HCT116 (cell line): ENCODE measurements around the gene EIF4A3. TPM values are rescaled to one million over a fixed set of nuclear protein-coding genes. Genes with fewer than 3 reads are reported as not detected.

ENCODE experiments used
- ATAC-seq: fragments of 200-7000 bp; cut with Tn5 transposase; 2 replicates; pipeline ENCODE4 v1.9.1; 2020; ENCODE audit warnings: mild to moderate bottlenecking, moderate library complexity
- BruUV-seq: library from RNA; stranded (reverse); fragments of 400-500 nt; replicated peaks from 2 replicates; lab custom pipeline; 2021; lab: Mats Ljungman, UMichigan
- CTCF ChIA-PET: fragments of 300-600 bp; sonication (Branson Sonifier 250); formaldehyde crosslinking; loops from one replicate; lab custom pipeline; 2021; ENCODE audit warnings: antibody characterized with exemption; lab: Charles Lee
- POLR2A ChIA-PET: fragments of 300-600, 350-600 bp; sonication (Branson Sonifier 250); formaldehyde crosslinking; loops from one replicate; lab custom pipeline; 2021; ENCODE audit warnings: antibody characterized with exemption; lab: Charles Lee
- RAD21 ChIA-PET, 2 experiments: fragments of 300-600 bp; sonication (Branson Sonifier 250); formaldehyde crosslinking; loops; one replicate each; lab custom pipeline; 2023; ENCODE audit warnings: low total read pairs in 2 of 2; ENCODE audit not compliant: uncharacterized antibody in 2 of 2, unreplicated experiment in 2 of 2, low non-redundant PET in 1 of 2; lab: Charles Lee
- DNase-seq: peaks from one replicate; pipeline ENCODE4 v3.0.0-alpha.2; 2010; ENCODE audit warnings: low read depth, low spot score
- H2AFZ ChIP-seq: fragments of 200-600 bp; shearing (Covaris generic), sonication (generic); 2 replicates; pipeline ENCODE4 v1.6.1; 2017; ENCODE audit warnings: low read depth, mixed run types, mixed read lengths, antibody characterized with exemption, low read length; ENCODE audit not compliant: poor library complexity, severe bottlenecking
- H3K27ac ChIP-seq: 2 replicates; pipeline ENCODE4 v1.5.1; 2012; ENCODE audit warnings: low read depth, low read length
- H3K27me3 ChIP-seq: fragments of 200-600 bp; sonication (generic); 2 replicates; pipeline ENCODE4 v1.6.1; 2016; ENCODE audit warnings: mixed run types, low read length, mixed read lengths; ENCODE audit not compliant: insufficient read depth
- H3K36me3 ChIP-seq, 2 experiments: fragments of 200-500 bp in 1 of 2; fragments of 200-600 bp in 1 of 2; sonication (Bioruptor generic) in 1 of 2; sonication (generic) in 1 of 2; 2 replicates each; pipeline versions ENCODE4 v1.5.1 to v1.6.1; 2014 to 2016; ENCODE audit warnings: low read length in 2 of 2, inconsistent platforms in 1 of 2, mixed read lengths in 1 of 2, mixed run types in 1 of 2; ENCODE audit not compliant: insufficient read depth in 2 of 2, control insufficient read depth in 1 of 2
- H3K4me1 ChIP-seq, 2 experiments: fragments of 200-600 bp in 1 of 2; sonication (generic) in 1 of 2; 2 replicates each; pipeline versions ENCODE4 v1.5.1 to v1.6.1; 2012 to 2017; ENCODE audit warnings: low read length in 2 of 2, inconsistent platforms in 1 of 2, mild to moderate bottlenecking in 1 of 2, mixed read lengths in 1 of 2, mixed run types in 1 of 2, moderate library complexity in 1 of 2; ENCODE audit not compliant: insufficient read depth in 2 of 2, control insufficient read depth in 1 of 2
- H3K4me2 ChIP-seq: fragments of 200-600 bp; sonication (generic); 2 replicates; pipeline ENCODE4 v1.6.1; 2017; ENCODE audit warnings: mixed run types, low read length, mixed read lengths
- H3K4me3 ChIP-seq, 2 experiments: fragments of 200-600 bp in 1 of 2; sonication (generic) in 1 of 2; replicated peaks in 1 of 2; 2 replicates each; pipeline ENCODE4 v1.5.1; 2011 to 2016; ENCODE audit warnings: low read length in 2 of 2, control low read depth in 1 of 2, low read depth in 1 of 2, mild to moderate bottlenecking in 1 of 2, mixed read lengths in 1 of 2, mixed run types in 1 of 2
- H3K79me2 ChIP-seq: fragments of 200-600 bp; sonication (generic); 2 replicates; pipeline ENCODE4 v1.6.1; 2017; ENCODE audit warnings: mild to moderate bottlenecking, mixed run types, low read length, moderate library complexity, mixed read lengths; ENCODE audit not compliant: insufficient read depth
- H3K9ac ChIP-seq: fragments of 200-600 bp; sonication (generic); 2 replicates; pipeline ENCODE4 v1.6.1; 2016; ENCODE audit warnings: low read length, mixed read lengths
- H3K9me2 ChIP-seq: fragments of 200-600 bp; sonication (generic), shearing (Covaris generic); 2 replicates; pipeline ENCODE4 v1.6.1; 2017; ENCODE audit warnings: mixed run types, mild to moderate bottlenecking, moderate library complexity; ENCODE audit not compliant: insufficient read depth
- H3K9me3 ChIP-seq, 2 experiments: fragments of 200-500 bp in 1 of 2; fragments of 200-600 bp in 1 of 2; sonication (Bioruptor generic) in 1 of 2; sonication (generic) in 1 of 2; 2 replicates each; pipeline ENCODE4 v1.6.1; 2014 to 2017; ENCODE audit warnings: low read length in 2 of 2, mixed read lengths in 2 of 2, inconsistent platforms in 1 of 2, low read depth in 1 of 2, mild to moderate bottlenecking in 1 of 2, mixed run types in 1 of 2, moderate library complexity in 1 of 2; ENCODE audit not compliant: control insufficient read depth in 1 of 2, insufficient read depth in 1 of 2
- H4K20me1 ChIP-seq: fragments of 200-600 bp; sonication (generic), shearing (Covaris generic); 2 replicates; pipeline ENCODE4 v1.6.1; 2017; ENCODE audit warnings: mixed run types, mild to moderate bottlenecking, moderate library complexity; ENCODE audit not compliant: insufficient read depth
- ATF3 ChIP-seq: IDR thresholded peaks from 2 replicates; pipeline ENCODE4 v1.6.1; 2012
- CBX3 ChIP-seq: IDR thresholded peaks from 2 replicates; pipeline ENCODE4 v1.6.1; 2012; ENCODE audit warnings: low read depth
- EGR1 ChIP-seq: IDR thresholded peaks from 2 replicates; pipeline ENCODE4 v1.6.1; 2012; ENCODE audit warnings: low read depth
- ELF1 ChIP-seq: IDR thresholded peaks from 2 replicates; pipeline ENCODE4 v1.6.1; 2012; ENCODE audit warnings: low read depth, borderline replicate concordance
- EZH2 ChIP-seq: fragments of 200-600 bp; sonication (generic); IDR thresholded peaks from 2 replicates; pipeline ENCODE4 v1.6.1; 2017; ENCODE audit warnings: antibody characterized with exemption, mixed run types
- FOSL1 ChIP-seq: IDR thresholded peaks from 2 replicates; pipeline ENCODE4 v1.6.1; 2012; ENCODE audit warnings: low read depth
- JUND ChIP-seq: IDR thresholded peaks from 2 replicates; pipeline ENCODE4 v1.6.1; 2012
- POLR2A ChIP-seq: IDR thresholded peaks from 2 replicates; pipeline ENCODE4 v1.7.0; 2011; ENCODE audit warnings: borderline replicate concordance; ENCODE audit not compliant: insufficient read depth, insufficient read length; ENCODE audit errors: extremely low read depth
- POLR2AphosphoS5 ChIP-seq: IDR thresholded peaks from 2 replicates; pipeline ENCODE4 v1.6.1; 2011; ENCODE audit warnings: mild to moderate bottlenecking, low read depth, low read length, moderate library complexity
- RAD21 ChIP-seq: IDR thresholded peaks from 2 replicates; pipeline ENCODE4 v1.6.1; 2012; ENCODE audit warnings: low read depth, mild to moderate bottlenecking
- REST ChIP-seq: IDR thresholded peaks from 2 replicates; pipeline ENCODE4 v1.6.1; 2012; ENCODE audit warnings: low read depth
- SIN3A ChIP-seq: IDR thresholded peaks from 2 replicates; pipeline ENCODE4 v1.6.1; 2012; ENCODE audit warnings: low read depth
- SP1 ChIP-seq: IDR thresholded peaks from 2 replicates; pipeline ENCODE4 v1.6.1; 2012; ENCODE audit warnings: low read depth
- SRF ChIP-seq: IDR thresholded peaks from 2 replicates; pipeline ENCODE4 v1.6.1; 2012; ENCODE audit warnings: low read depth
- TCF7L2 ChIP-seq: IDR thresholded peaks from 2 replicates; pipeline ENCODE4 v1.7.0; 2011; ENCODE audit warnings: borderline replicate concordance, inconsistent platforms; ENCODE audit not compliant: insufficient read depth, insufficient read length; ENCODE audit errors: extremely low read depth
- YY1 ChIP-seq: IDR thresholded peaks from 2 replicates; pipeline ENCODE4 v1.6.1; 2011; ENCODE audit warnings: low read length, low read depth, moderate library complexity, mild to moderate bottlenecking; ENCODE audit not compliant: insufficient replicate concordance; ENCODE audit errors: extremely low read depth
- ZBTB33 ChIP-seq: IDR thresholded peaks from 2 replicates; pipeline ENCODE4 v1.6.1; 2011; ENCODE audit warnings: mild to moderate bottlenecking, low read length, moderate library complexity; ENCODE audit not compliant: insufficient replicate concordance; ENCODE audit errors: extremely low read depth
- ZFX ChIP-seq: fragments of 450-650 bp; IDR thresholded peaks from 2 replicates; pipeline ENCODE4 v1.6.1; 2017
- ZNF274 ChIP-seq: fragments of 200-500 bp; sonication (Bioruptor generic); IDR thresholded peaks from 2 replicates; pipeline ENCODE4 v1.6.1; 2014; ENCODE audit warnings: mild to moderate bottlenecking, low read depth, low read length, inconsistent platforms
- intact Hi-C: fragments of 100-400 bp; cut with micrococcal nuclease; formaldehyde crosslinking; loops from 2 replicates; pipeline ENCODE4 v1.10.0; 2022
- total RNA-seq: library from RNA; stranded (reverse); gene quantifications from one replicate; pipeline ENCODE4 v1.2.1, GENCODE V29; 2021; ENCODE audit not compliant: unreplicated experiment

Gene EIF4A3
- total RNA-seq, 1 experiment from 2014 or later, result 248 TPM

DNA sequence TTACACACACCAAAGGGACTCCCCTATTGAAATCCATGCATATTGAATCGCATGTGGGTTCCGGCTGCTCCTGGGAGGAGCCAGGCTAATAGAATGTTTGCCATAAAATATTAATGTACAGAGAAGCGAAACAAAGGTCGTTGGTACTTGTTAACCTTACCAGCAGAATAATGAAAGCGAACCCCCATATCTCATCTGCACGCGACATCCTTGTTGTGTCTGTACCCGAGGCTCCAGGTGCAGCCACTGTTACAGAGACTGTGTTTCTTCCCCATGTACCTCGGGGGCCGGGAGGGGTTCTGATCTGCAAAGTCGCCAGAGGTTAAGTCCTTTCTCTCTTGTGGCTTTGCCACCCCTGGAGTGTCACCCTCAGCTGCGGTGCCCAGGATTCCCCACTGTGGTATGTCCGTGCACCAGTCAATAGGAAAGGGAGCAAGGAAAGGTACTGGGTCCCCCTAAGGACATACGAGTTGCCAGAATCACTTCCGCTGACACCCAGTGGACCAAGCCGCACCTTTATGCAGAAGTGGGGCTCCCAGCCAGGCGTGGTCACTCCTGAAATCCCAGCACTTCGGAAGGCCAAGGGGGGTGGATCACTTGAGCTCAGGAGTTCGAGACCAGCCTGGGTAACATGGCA, 43.4 kb downstream of the EIF4A3 start:
- Histone ChIP-seq H3K27ac (no peak overlapping the region), H4K20me1 (no peaks in the 10 kb centered on the region), H3K79me2 (peaks cover 7% of the 10 kb centered on the region; the same call in 1 of the 2 replicates), H3K27me3 (no peaks in the 10 kb centered on the region), H3K9ac (no peak overlapping the region), H3K4me2 (no peak overlapping the region), H3K9me3 (no peaks in the 10 kb centered on the region), H2AFZ (no peak overlapping the region), H3K9me2 (no peaks in the 10 kb centered on the region), H3K4me1 (peaks cover 27 to 33% of the 10 kb centered on the region in 2 experiments), H3K36me3 (peaks cover 0 to 9% of the 10 kb centered on the region in 2 experiments; a peak in 2 of 4 replicates), H3K4me3 (no peak overlapping the region)
- no peak for ATAC-seq
- POLR2A ChIA-PET, result no interaction called here
- CTCF ChIA-PET, result no interaction called here
- intact Hi-C loops, result no loop called here
- DNase-seq, result no peak
- no TSS peak for BruUV-seq
- RAD21 ChIA-PET, result interaction anchor here in 1 of 2 experiments (0.6 kb wide), 1 partner anchor 45 kb away, joined by 4 read pairs; no protein-coding TSS in a partner anchor
- TF ChIP-seq FOSL1 (no peak), CBX3 (no peak), SRF (no peak), SIN3A (no peak), TCF7L2 (no peak), ZNF274 (no peak), ZFX (no peak), RAD21 (no peak), SP1 (no peak), REST (no peak), EGR1 (no peak), ZBTB33 (no peak), POLR2A (no peak), EZH2 (no peak), JUND (no peak), ATF3 (no peak), ELF1 (no peak), YY1 (no peak), POLR2AphosphoS5 (no peak)
